Uterus (tissue), 4 donors: ENCODE results near the gene OFD1. TPM values are rescaled to one million over a fixed set of nuclear protein-coding genes. Genes with fewer than 3 reads are reported as not detected.

Source experiments
- DNase-seq, 2 donors: peaks; one replicate each; pipeline ENCODE4 v3.0.0-alpha.2; 2019 to 2020
- H3K27ac ChIP-seq, 2 donors: fragments of 200-600 bp; sonication (generic); 1 replicate in 1 of 2; 2 replicates in 1 of 2; pipeline ENCODE4 v1.5.1; 2016 to 2018
- H3K27me3 ChIP-seq, 2 donors: fragments of 200-600 bp; sonication (generic); one replicate each; pipeline ENCODE4 v1.5.1; 2018 to 2019; ENCODE audit warnings: control low read depth in 1 of 2
- H3K36me3 ChIP-seq, 2 donors: fragments of 200-600 bp; sonication (generic); one replicate each; pipeline ENCODE4 v1.5.1; 2019; ENCODE audit warnings: control low read depth in 1 of 2
- H3K4me1 ChIP-seq, 2 donors: fragments of 200-600 bp; sonication (generic); one replicate each; pipeline ENCODE4 v1.5.1; 2018 to 2019; ENCODE audit warnings: control low read depth in 1 of 2
- H3K4me3 ChIP-seq, 2 donors: fragments of 200-600 bp; sonication (generic); 1 replicate in 1 of 2; 2 replicates in 1 of 2; pipeline ENCODE4 v1.5.1; 2018 to 2019; ENCODE audit warnings: mild to moderate bottlenecking in 1 of 2
- H3K9me3 ChIP-seq, 2 donors: fragments of 200-600 bp; sonication (generic); one replicate each; pipeline ENCODE4 v1.5.1; 2019; ENCODE audit warnings: control low read depth in 1 of 2
- CTCF ChIP-seq, 4 experiments: fragments of 200-600 bp in 2 of 4; fragments of 450-650 bp in 2 of 4; sonication (generic) in 2 of 4; IDR thresholded peaks; one replicate each; pipeline ENCODE4 v1.5.1; 2016 to 2019; ENCODE audit warnings: antibody characterized with exemption in 4 of 4, mild to moderate bottlenecking in 2 of 4, moderate library complexity in 1 of 4
- POLR2A ChIP-seq, 2 donors: fragments of 450-650 bp; IDR thresholded peaks; one replicate each; pipeline ENCODE4 v1.6.1; 2016; ENCODE audit warnings: antibody characterized with exemption in 2 of 2, mild to moderate bottlenecking in 1 of 2, moderate library complexity in 1 of 2
- intact Hi-C: fragments of 100-400 bp; cut with DNase I; formaldehyde crosslinking; loops from one replicate; pipeline ENCODE4 v1.15.1; 2023; ENCODE audit warnings: low total_unique reads
- total RNA-seq, 4 donors: library from RNA; depleted of rRNA in 3 of 4; stranded (reverse); fragments of >200 nt in 3 of 4; gene quantifications; one replicate each; pipeline versions ENCODE4 v1.1.0 to v1.2.4, GENCODE V29; 2014 to 2023
- donor health status: DM: yes; HTN: yes; CAD: no.

Gene OFD1
- total RNA-seq, 4 donors from 2014 or later, result 24.1 to 172 (median 49.7) TPM

- Histone ChIP-seq H3K4me1 (no peaks in the 10 kb centered on the region), H3K36me3 (no peaks in the 10 kb centered on the region), H3K4me3 (no peak overlapping the region), H3K9me3 (no peaks in the 10 kb centered on the region), H3K27ac (no peak overlapping the region), H3K27me3 (no peaks in the 10 kb centered on the region)
- intact Hi-C loops, result no loop called here
- no peak for DNase-seq
- TF ChIP-seq POLR2A (IDR thresholded peaks at IDR 0.05) (no peak), CTCF (IDR thresholded peaks at IDR 0.05) (no peak)
These were observed 70.7 kb downstream of the OFD1 start for GRCh38 chrX:13805241-13805640.

- no peak for TF ChIP-seq POLR2A (IDR thresholded peaks at IDR 0.05)
- TF ChIP-seq CTCF (IDR thresholded peaks at IDR 0.05), result no peak
- no peak overlapping the region for H3K27ac ChIP-seq
These were observed 73.7 kb downstream of the OFD1 start for GRCh38 chrX:13808293-13808692.

GRCh38 chrX:13808865-13809264 is 74.3 kb downstream of the OFD1 start:
- Histone ChIP-seq H3K36me3 (no peaks in the 10 kb centered on the region), H3K27ac (no peak overlapping the region), H3K4me3 (no peak overlapping the region), H3K4me1 (no peaks in the 10 kb centered on the region), H3K9me3 (no peaks in the 10 kb centered on the region), H3K27me3 (no peaks in the 10 kb centered on the region)
- no peak for DNase-seq
- TF ChIP-seq CTCF (IDR thresholded peaks at IDR 0.05) (no peak), POLR2A (IDR thresholded peaks at IDR 0.05) (no peak)
- intact Hi-C loops, result no loop called here

More at GRCh38 chrX:13808293-13808692, 73.7 kb downstream of the OFD1 start:
- no peak overlapping the region for H3K4me3 ChIP-seq
- intact Hi-C loops, result no loop called here
- no peaks in the 10 kb centered on the region for H3K4me1 ChIP-seq
- DNase-seq, result no peak
- H3K27me3 ChIP-seq, result no peaks in the 10 kb centered on the region
- no peaks in the 10 kb centered on the region for H3K9me3 ChIP-seq
- H3K36me3 ChIP-seq, result no peaks in the 10 kb centered on the region

- TF ChIP-seq POLR2A (IDR thresholded peaks at IDR 0.05) (no peak), CTCF (IDR thresholded peaks at IDR 0.05) (no peak)
- H3K27ac ChIP-seq, result no peak overlapping the region
- no peaks in the 10 kb centered on the region for H3K36me3 ChIP-seq
- intact Hi-C loops, result no loop called here
- DNase-seq, result no peak
- H3K4me1 ChIP-seq, result no peaks in the 10 kb centered on the region
- H3K9me3 ChIP-seq, result no peaks in the 10 kb centered on the region
- H3K27me3 ChIP-seq, result peaks cover 0 to 3% of the 10 kb centered on the region in 2 donors
- no peak overlapping the region for H3K4me3 ChIP-seq
These were observed 81.1 kb downstream of the OFD1 start for GRCh38 chrX:13815664-13816063.

- Histone ChIP-seq H3K4me3 (no peak overlapping the region), H3K36me3 (no peaks in the 10 kb centered on the region), H3K27ac (no peak overlapping the region), H3K9me3 (no peaks in the 10 kb centered on the region), H3K4me1 (no peaks in the 10 kb centered on the region), H3K27me3 (peaks cover 0 to 3% of the 10 kb centered on the region in 2 donors)
- intact Hi-C loops, result no loop called here
- no peak for DNase-seq
- no peak for TF ChIP-seq POLR2A (IDR thresholded peaks at IDR 0.05)
- no peak for TF ChIP-seq CTCF (IDR thresholded peaks at IDR 0.05)
These were observed 81.6 kb downstream of the OFD1 start for GRCh38 chrX:13816176-13816575.
